ENCODE measurements around the gene STX1A.

Gene STX1A

GRCh38 chr7:73649576-73649975 is 69.9 kb downstream of the STX1A start:
- Histone ChIP-seq H3K4me3 (ENCODE audit: low read depth, low read length, poor library complexity, severe bottlenecking) (no peak overlapping the region), H3K4me2 (ENCODE audit: low read length) (no peak overlapping the region), H4K20me1 (ENCODE audit: insufficient read depth, low read length) (no peaks in the 10 kb centered on the region), H3K79me2 (ENCODE audit: insufficient read depth, low read length) (no peaks in the 10 kb centered on the region), H2AFZ (ENCODE audit: low read length) (no peak overlapping the region), H3K27me3 (ENCODE audit: insufficient read depth, low read length) (no peaks in the 10 kb centered on the region; the same call in 1 of the 2 replicates), H3F3A (ENCODE audit: insufficient read depth, low read length) (no peaks in the 10 kb centered on the region), H3K27ac (ENCODE audit: low read depth, low read length, poor library complexity, severe bottlenecking) (no peak overlapping the region), H3K9ac (ENCODE audit: low read length) (no peak overlapping the region), H3K9me3 (ENCODE audit: low read length) (no peaks in the 10 kb centered on the region), H3K9me2 (ENCODE audit: low read depth, low read length) (no peaks in the 10 kb centered on the region), H3K36me3 (ENCODE audit: insufficient read depth, low read length) (no peaks in the 10 kb centered on the region), H3K4me1 (ENCODE audit: insufficient read depth, low read length, severe bottlenecking) (peaks cover 5% of the 10 kb centered on the region)
- TF ChIP-seq EZH2 (IDR thresholded peaks at IDR 0.05; ENCODE audit: borderline replicate concordance, low read length) (no peak), CTCF (IDR thresholded peaks at IDR 0.05; ENCODE audit: low read length) (no peak)

All from OCI-LY1 (cell line).